ENCODE measurements around the gene SLC4A5.

Gene SLC4A5

GRCh38 chr2:74199871-74200305, 143.3 kb downstream of the SLC4A5 start:
- no peak for TF ChIP-seq CTCF (IDR thresholded peaks at IDR 0.05; ENCODE audit: extremely low read depth, missing control alignments)
- DNase-seq (ENCODE audit: low spot score) = peak; percentile 29

GRCh38 chr2:74199275-74199701, 143.9 kb downstream of the SLC4A5 start:
- no peak for DNase-seq (ENCODE audit: low spot score)
- no peak for TF ChIP-seq CTCF (IDR thresholded peaks at IDR 0.05; ENCODE audit: extremely low read depth, missing control alignments)

- peak; percentile 68 for TF ChIP-seq CTCF (IDR thresholded peaks at IDR 0.05; ENCODE audit: extremely low read depth, missing control alignments)
- peak; percentile 96 for DNase-seq (ENCODE audit: low spot score)
Observed at GRCh38 chr2:74198461-74199274, 144.5 kb downstream of the SLC4A5 start, which contains the start of gene MTHFD2. Gene MTHFD2 (plus strand): TSS chr2:74198615. CDS start chr2:74198642, 27 bp downstream.

GRCh38 chr2:74198023-74198460, 145.2 kb downstream of the SLC4A5 start:
- TF ChIP-seq CTCF (IDR thresholded peaks at IDR 0.05; ENCODE audit: extremely low read depth, missing control alignments) = no peak
- DNase-seq (ENCODE audit: low spot score) = no peak

GRCh38 chr2:74197049-74197448, 146.2 kb downstream of the SLC4A5 start:
- no peak for DNase-seq (ENCODE audit: low spot score)
- no peak for TF ChIP-seq CTCF (IDR thresholded peaks at IDR 0.05; ENCODE audit: extremely low read depth, missing control alignments)

GRCh38 chr2:74194799-74195198, 148.4 kb downstream of the SLC4A5 start:
- no peak for TF ChIP-seq CTCF (IDR thresholded peaks at IDR 0.05; ENCODE audit: extremely low read depth, missing control alignments)
- no peak for DNase-seq (ENCODE audit: low spot score)

GRCh38 chr2:74191596-74192380, 151.4 kb downstream of the SLC4A5 start:
- no peak for DNase-seq (ENCODE audit: low spot score)
- no peak for TF ChIP-seq CTCF (IDR thresholded peaks at IDR 0.05; ENCODE audit: extremely low read depth, missing control alignments)
